KG1 (cell line): ENCODE measurements around the gene SHC2.
"Not testable (repeated sequence)": the region's sequence is repeated elsewhere in the genome, so short reads cannot be mapped to it uniquely, and the experiment has no call there.

Source experiments
- DNase-seq: peaks from one replicate; lab custom pipeline; 2025; lab: John Stamatoyannopoulos, UW

Gene SHC2

DNA sequence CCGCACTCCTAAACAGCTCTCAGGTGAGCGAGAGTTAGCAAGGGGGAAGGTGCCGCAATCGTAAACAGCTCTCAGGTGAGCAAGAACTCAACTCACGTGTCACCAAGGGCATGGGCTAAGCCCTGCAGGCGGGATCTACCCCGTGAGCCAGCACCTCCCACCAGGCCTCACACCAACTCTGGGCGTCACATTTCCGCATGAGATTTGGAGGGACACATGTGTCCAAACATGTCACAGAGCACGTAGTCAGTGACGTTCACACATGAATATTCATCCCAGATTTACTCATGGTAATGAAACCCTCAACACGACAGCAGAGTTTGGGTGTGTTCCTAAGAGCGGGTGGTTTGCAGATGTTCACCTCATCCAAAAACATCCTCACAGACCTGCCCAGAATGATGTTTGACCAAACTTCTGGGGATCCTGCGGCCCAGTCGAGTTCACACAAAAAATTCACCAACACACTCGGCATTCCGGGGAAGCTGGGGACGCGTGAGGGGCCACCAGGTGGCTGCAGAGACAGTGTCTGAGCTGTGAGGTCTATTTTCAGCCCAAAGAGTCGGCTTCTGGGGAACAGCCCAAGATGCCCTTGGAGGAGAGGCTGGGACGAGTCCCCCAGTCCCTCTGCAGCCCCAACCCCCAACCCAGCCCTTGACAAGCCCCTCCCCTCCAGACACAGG, 71.4 kb downstream of the SHC2 start:
- DNase-seq: no peak

DNA sequence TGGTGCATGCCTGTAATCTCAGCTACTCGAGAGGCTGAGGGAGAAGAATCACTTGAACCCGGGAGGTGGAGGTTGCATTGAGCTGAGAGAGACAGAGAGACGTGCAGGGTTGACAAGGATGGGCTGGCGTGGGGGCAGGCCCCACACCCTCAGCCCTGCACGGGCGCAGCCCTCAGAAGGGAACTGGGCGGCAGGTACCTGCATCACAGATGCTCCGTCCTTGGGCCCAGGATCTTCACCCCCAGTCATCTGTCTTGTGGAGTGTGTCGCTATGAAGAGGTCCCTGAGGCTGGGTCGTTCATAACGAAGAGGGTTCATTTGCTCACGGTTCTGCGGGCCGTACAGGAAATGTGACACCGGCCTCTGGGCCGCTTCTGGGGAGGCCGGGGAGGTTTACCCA, 72.1 kb downstream of the SHC2 start:
- DNase-seq: no peak

DNA sequence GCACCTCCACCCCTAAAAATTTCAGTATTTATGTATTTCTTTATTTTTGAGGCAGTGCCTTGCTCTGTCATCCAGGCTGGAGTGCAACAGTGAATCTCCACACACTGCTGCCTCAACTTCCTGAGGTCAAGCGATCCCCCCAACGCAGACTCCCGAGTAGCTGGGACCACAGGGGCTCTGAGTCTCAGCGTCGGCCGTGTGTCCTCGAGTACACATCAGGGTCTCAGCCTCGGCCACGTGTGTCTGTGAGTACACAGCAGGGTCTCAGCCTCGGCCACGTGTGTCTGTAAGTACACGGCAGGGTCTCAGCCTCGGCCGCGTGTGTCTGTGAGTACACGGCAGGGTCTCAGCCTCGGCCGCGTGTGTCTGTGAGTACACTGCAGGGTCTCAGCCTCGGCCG, 73.1 kb downstream of the SHC2 start:
- DNase-seq: no peak

DNA sequence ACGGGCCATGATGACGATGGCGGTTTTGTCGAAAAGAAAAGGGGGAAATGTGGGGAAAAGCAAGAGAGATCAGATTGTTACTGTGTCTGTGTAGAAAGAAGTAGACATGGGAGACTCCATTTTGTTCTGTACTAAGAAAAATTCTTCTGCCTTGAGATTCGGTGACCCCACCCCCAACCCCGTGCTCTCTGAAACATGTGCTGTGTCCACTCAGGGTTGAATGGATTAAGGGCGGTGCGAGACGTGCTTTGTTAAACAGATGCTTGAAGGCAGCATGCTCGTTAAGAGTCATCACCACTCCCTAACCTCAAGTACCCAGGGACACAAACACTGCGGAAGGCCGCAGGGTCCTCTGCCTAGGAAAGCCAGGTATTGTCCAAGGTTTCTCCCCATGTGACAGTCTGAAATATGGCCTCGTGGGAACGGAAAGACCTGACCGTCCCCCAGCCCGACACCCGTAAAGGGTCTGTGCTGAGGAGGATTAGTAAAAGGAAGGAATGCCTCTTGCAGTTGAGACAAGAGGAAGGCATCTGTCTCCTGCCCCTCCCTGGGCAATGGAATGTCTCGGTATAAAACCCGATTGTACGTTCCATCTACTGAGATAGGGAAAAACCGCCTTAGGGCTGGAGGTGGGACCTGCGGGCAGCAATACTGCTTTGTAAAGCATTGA, 74.1 kb downstream of the SHC2 start:
- DNase-seq: not testable (repeated sequence)

DNA sequence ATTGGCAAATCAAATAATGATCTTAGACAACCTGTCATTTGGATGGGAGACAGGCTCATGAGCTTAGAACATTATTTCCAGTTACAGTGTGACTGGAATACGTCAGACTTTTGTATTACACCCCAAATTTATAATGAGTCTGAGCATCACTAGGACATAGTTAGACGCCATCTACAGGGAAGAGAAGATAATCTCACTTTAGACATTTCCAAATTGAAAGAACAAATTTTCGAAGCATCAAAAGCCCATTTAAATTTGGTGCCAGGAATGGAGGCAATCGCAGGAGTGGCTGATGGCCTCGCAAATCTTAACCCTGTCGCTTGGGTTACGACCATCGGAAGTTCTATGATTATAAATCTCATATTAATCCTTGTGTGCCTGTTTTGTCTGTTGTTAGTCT, 74.6 kb downstream of the SHC2 start:
- DNase-seq: not testable (repeated sequence)

DNA sequence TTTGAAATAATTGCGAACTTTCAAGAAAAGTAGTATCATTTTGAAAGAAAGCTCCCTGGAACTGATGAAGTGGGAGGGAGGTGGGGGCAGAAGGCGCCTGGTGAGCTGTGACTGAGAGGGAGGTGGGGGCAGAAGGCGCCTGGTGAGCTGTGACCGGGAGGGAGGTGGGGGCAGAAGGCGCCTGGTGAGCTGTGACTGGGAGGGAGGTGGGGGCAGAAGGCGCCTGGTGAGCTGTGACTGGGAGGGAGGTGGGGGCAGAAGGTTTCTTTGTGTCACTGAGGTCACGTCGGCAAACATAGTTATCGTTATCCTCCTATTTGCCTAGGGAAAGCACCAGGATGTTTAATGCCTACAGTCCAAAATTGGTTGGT, 76.0 kb downstream of the SHC2 start:
- DNase-seq: no peak

DNA sequence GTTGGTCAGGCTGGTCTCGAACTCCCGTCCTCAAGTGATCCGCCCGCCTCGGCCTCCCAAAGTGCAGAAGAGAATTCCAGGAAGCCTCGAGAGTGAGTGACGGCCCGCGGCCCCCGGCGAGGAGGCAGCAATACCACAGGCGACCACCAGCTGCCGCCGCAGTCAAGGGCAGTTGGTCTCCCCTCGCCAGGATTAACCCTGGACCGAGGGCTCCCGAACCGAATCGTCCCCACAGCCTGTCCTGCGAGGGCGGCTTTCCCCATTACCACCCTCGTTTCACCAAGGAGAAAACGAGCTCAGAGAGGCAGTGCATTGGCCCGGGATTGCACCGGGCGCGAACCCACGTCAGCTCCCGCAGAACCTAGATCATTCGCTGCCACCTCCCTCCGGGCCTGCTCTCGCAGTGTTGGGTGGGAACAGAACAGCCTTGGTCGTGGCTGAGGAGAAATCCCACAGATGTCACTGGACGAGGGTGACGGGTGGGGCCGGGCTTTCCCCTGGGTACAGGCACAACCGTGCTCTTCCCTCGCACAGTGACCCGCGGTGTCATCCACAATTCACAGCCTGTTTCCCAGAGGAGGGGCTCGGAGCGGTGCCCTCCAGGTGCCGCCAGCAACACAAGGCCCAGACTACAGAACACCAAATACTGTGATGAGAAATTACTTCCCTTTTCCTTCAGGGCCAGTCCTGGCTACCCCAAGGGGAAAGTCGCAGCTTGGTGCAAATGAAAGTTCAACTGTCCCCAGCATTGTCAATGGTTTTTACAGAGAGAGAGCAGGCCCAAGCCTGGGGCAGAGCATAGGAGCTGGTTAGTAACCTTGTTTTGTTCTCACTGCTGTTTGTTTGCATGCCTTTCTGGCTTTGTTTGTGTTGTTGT, 76.7 kb downstream of the SHC2 start:
- DNase-seq: no peak

DNA sequence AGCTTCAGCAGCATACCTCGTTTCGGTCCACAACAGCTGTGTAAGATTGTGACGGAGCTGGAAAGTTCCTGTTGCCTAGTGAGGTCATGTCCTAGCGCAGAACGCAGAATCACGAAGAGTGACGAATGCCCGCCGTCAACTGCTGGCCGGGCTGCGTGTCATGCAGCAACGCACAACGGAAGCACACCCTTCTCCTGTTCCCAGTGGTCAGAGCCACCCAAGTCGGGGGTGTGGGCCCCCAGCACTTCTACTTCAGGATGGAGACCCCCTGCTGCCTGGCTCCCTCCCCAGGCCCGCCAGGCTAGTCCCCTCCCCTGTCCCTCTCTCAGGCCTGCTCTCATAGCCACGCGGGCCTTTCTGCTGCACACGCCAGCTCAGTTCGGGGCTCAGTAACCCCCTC, 77.8 kb downstream of the SHC2 start:
- DNase-seq: no peak

DNA sequence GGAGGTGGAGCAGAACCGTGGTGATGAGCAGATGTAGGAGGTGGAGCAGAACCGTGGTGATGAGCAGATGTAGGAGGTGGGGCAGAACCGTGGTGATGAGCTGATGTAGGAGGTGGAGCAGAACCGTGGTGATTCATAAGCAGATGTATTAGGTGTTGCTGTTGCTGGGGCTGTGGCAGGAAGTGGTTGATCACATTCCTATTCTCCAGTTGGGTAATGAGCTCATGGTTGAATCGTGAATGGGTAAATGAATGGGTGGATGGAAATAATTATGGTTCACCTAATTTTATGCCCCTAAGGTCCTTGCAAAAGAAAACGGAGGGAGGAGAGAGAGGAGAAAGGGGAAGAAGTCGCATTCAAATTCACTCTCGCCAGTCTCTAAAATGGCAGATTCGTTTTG, 78.3 kb downstream of the SHC2 start:
- not testable (repeated sequence) for DNase-seq

DNA sequence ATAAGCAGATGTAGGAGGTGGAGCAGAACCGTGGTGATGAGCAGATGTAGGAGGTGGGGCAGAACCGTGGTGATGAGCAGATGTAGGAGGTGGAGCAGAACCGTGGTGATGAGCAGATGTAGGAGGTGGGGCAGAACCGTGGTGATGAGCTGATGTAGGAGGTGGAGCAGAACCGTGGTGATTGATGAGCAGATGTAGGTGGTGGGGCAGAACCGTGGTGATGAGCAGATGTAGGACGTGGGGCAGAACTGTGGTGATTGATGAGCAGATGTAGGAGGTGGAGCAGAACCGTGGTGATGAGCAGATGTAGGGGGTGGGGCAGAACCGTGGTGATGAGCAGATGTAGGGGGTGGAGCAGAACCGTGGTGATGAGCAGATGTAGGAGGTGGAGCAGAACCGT, 78.9 kb downstream of the SHC2 start:
- DNase-seq: not testable (repeated sequence)

DNA sequence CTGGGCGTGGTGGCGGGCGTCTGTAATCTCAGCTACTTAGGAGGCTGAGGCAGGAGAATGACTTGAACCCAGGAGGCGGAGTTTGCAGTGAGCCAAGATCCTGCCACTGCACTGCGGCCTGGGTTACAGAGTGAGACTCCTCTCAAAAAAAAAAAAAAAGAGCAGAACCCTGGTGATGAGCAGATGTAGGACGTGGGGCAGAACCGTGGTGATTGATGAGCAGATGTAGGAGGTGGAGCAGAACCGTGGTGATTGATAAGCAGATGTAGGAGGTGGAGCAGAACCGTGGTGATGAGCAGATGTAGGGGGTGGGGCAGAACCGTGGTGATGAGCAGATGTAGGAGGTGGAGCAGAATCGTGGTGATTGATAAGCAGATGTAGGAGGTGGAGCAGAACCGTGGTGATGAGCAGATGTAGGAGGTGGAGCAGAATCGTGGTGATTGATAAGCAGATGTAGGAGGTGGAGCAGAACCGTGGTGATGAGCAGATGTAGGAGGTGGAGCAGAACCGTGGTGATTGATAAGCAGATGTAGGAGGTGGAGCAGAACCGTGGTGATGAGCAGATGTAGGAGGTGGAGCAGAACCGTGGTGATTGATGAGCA, 80.1 kb downstream of the SHC2 start:
- DNase-seq: not testable (repeated sequence)

DNA sequence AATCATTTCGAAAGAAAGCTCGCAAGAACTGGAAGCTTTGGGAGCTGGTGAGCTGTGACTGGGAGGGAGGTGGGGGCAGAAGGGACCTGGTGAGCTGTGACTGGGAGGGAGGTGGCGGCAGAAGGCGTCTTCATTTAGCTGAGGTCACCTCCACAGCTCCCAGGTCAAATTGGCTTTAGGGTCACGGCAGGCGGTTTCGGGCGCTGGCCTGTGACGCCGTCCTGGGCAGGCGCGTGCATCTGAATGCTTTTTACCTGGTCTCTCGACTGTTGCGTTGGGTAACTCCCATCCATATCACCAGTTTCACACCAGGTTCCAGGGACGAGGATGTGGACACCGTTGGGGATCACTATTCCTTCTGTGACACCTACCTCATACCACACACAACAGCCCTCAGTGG, 81.0 kb downstream of the SHC2 start:
- DNase-seq: no peak

DNA sequence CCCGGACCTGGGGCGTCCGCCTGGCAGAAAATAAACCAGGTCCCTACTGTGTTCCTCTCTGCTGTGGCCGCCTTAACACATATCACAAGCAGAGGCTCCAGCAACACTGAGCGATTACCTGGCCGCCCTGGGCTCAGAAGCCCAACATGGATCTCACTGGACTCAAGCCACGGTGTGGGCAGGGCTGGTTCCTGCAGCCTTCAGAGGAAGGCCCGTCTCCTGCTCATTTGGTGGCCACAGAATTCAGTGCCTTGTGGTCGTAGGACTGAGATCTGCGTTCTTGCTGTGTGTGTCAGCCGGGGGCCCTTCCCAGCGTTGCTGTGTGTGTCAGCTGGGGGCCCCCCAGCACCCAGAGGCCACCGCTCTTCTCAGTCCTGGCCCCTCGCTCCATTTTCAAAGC, 82.1 kb downstream of the SHC2 start:
- no peak for DNase-seq

DNA sequence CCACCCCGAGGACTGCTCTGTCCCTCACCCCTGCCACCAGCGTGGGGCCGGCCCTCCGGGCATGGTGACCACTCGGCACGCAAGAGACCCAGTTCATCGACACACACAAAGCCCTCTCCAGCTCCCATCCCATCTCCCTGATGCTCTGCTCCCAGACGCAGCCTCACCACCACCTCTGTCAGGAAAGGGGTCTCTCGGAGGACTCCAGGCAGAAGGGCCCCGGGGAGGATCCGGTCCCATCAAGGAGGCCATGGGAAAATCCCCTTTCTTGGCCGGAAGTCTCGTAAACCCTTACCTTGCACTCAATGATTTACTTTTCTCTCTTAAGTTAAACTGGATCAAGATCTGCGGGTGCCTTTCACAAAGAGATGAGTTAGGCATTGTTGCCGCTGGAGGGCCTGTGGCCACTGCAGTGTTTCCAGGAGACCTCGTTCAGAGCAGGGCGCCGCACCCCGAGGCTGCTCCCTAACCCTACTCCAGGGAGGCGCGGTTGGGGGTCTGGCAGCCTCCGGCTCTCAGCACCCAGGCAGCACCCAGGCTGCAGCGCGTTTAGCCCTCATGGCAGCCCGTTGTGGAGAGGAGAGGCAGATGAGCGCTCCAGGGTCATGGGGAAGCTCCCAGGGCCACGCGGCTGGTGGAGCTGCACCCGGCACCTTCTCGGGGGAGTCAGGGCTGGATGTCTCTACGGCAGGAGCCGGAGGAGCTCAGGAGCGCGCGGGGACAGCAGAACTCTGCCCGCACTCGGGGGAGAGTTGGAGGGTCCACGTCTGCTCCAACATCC, 82.8 kb downstream of the SHC2 start:
- DNase-seq: no peak

DNA sequence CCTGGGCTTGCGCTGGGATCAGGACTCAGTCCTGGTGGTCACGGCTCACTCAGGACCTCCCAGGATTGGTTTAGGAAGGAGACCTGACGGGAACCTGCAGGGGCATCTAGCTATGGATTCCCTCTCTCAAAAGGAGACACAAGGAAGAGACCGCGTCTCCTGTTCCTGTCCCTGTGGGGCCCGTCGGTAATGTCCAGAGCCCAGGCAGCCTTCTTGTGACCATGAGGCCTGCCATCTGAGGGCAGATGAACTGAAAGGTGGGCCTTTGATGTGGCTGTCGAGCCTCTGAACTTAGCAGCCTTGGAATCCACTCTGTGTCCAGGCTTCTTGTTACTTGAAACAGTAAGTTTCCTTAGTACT, 84.7 kb downstream of the SHC2 start:
- no peak for DNase-seq

DNA sequence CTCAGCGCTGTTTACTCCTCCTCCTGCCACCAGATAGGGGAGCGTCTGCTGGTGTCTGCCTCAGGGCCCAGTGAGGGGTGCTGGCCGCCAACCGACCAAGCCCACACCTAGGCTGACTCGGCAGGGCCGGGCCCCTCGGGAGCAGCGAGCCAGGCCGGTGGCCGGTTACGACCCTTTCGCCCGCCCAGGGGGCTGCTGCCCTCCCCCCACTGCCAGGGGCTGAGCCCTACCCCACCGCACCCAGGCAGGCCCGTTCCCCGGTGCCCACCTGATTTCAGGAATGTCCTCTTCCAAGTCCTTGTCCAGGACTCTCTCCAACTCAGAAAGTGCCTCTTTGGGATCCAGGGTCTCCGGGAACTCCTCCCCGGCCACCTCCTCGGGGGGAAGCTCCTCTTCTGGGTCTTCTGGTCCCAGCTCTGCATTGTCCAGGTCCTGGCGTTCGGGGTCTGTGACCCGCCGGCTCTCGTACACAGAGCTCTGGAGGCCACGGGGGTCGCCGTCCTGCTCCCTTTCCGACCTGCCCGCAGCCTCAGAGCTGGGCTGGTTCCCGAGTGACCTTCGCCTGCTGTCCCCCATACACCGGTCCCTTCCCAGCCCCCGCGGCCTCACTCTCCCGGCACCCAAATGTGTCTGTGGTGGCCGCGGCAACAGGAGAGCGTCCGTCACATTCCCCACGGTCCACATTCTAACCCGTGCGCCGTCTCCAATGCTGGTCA, 85.3 kb downstream of the SHC2 start:
- DNase-seq: no peak

DNA sequence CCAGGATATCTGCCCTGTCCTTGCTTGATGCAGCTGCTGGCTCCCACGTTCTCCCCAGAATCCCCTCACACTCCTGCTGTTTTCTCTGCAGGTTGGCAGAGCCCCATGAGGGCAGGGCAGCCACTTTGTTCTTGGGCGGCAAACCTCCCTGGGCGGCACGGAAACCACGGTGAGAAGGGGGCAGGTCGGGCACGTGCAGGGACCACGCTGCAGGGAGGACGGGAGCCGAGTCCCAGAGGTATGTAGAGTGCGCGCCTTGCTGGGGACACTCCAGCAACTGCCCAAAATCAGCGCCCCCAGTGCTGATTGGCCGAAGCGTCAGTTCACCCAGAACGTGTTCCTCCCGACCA, 86.0 kb downstream of the SHC2 start:
- DNase-seq: no peak

DNA sequence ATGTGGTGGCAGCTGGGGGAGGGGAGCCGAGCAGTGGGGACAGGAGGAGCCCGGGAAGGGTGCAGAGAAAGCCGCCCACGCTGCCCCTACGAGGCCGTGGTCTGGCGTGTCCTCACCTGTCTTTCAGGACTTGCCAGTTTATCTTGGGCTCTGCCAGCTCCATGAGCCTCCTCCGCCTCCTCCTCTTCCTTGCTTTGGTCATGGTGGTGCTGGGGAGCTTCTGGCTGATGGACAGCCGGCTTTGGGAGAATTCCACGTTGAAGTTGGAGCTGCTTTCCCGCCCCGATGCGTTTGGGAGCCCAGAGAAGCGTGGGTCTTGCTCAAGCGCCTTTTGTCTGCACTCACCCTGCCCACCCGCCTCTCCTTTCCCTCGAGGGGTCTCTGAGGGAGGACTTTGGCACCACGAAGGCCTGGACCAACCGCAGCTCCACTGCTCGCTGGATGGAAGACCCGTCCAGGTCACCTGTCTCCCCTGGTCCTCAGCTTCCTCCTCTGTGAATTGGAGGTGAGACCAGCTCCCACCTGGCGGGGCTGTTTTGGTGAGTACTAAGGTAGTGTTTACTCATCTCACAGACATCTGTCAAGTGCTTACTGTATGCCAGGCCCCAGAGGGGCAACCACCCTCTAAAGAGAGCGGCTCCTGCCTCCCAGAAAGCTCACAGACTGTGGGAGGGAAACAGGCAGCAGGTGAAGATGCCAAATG, 86.5 kb downstream of the SHC2 start:
- no peak for DNase-seq

DNA sequence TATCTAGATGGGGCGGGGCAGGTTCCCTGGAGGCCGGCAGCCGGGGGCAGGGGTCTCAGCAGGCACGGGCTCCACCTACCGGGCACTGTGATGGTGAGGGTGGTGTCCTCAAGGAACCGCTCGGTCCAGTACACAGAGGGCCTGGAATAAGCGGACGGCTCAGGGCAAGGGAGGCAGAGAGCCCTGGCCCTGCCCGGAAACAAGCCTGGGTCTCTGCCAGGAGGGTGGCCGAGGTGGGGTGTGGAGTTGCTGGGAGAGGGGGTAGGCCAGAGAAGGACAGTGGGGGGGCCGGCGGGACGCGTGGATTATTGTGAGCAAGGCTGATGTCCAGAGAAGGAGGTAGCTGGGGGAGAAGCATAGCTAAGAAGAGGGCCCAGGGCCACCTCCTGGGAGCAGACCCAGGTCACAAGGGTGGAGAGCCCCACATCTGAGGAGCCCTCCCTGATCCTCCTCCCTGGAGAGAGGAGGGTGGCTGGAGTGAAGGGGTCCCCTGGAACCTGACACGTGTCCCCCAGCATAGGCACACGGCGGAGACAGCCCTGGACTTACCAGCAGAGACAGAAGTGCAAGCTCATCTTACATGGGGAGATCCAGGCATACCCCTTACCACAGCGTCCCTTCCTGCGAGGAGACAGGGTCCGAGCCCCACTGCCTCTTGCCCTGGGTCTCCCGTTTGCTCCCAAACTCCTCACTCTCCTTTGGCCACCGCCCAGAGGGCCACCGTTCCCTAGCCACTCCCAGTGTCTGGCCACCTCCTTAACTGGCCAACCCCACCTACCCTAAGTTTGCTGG, 87.2 kb downstream of the SHC2 start:
- no peak for DNase-seq

DNA sequence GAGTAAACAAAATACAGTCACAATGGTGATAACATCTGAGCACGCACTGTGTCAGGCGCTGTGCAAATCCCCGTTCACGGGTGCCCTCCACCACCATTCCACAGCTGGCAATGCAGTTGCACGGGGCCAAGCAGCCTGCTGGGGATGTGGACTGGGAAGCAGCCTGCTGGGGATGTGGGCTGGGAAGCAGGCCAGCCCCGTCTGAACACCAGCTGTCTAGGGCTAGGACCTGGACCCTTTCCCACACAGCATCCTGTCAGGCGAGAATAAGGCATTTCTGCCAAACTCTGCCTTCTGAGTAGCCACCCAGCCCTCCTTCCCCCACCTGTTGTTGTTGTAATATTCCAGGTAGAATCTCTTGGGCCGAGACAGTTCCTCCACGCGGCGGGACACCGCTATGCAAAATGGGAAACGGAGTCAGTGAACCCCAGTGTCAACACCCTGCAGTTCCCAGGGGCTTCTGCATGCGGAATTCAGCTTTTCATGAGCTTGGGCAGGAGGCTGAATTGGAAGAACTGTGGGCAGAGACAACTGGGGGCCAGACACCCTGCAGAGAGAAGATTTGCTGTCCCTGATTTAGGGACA, 88.4 kb downstream of the SHC2 start:
- no peak for DNase-seq
